Keratinocyte (primary cell): Measurements from ENCODE around the gene VPS8. TPM values are rescaled to one million over a fixed set of nuclear protein-coding genes. Genes with fewer than 3 reads are reported as not detected.

Experiments used
- DNase-seq: peaks from one replicate; pipeline ENCODE4 v3.0.0-alpha.2; 2011; ENCODE audit warnings: low read depth, missing footprints, low spot score
- FAIRE-seq: peaks from 2 replicates; lab custom pipeline; 2011; peaks lifted over from hg19 to GRCh38; lab: Jason Lieb, UNC
- H2AFZ ChIP-seq: 2 replicates; pipeline ENCODE4 v1.6.0; 2012; ENCODE audit warnings: low read length, control low read depth, inconsistent platforms; ENCODE audit not compliant: control insufficient read depth
- H3K27ac ChIP-seq: 2 replicates; pipeline ENCODE4 v1.5.1; 2011; ENCODE audit warnings: low read length; ENCODE audit not compliant: control insufficient read depth, insufficient read depth
- H3K27me3 ChIP-seq: 3 replicates; pipeline ENCODE4 v1.6.0; 2011; ENCODE audit warnings: low read length; ENCODE audit not compliant: control insufficient read depth, insufficient read depth; ENCODE audit errors: extremely low read depth
- H3K36me3 ChIP-seq, 2 experiments: 2 replicates in 1 of 2; 3 replicates in 1 of 2; pipeline ENCODE4 v1.5.1; 2011; ENCODE audit warnings: low read length in 2 of 2, mild to moderate bottlenecking in 1 of 2; ENCODE audit not compliant: control insufficient read depth in 2 of 2, insufficient read depth in 2 of 2; ENCODE audit errors: extremely low read depth in 1 of 2
- H3K4me1 ChIP-seq: 3 replicates; pipeline ENCODE4 v1.5.1; 2011; ENCODE audit warnings: low read length; ENCODE audit not compliant: control insufficient read depth, insufficient read depth; ENCODE audit errors: extremely low read depth
- H3K4me2 ChIP-seq: 3 replicates; pipeline ENCODE4 v1.6.0; 2011; ENCODE audit warnings: low read depth, low read length; ENCODE audit not compliant: control insufficient read depth, insufficient read depth; ENCODE audit errors: extremely low read depth
- H3K4me3 ChIP-seq, 3 experiments: fragments of 200-600 bp in 1 of 3; sonication (generic) in 1 of 3; 2 replicates in 2 of 3; 3 replicates in 1 of 3; pipeline ENCODE4 v1.5.1; 2011 to 2016; ENCODE audit warnings: low read length in 3 of 3, mild to moderate bottlenecking in 3 of 3, control low read depth in 2 of 3, inconsistent platforms in 1 of 3, low read depth in 1 of 3, mixed read lengths in 1 of 3, mixed run types in 1 of 3, moderate library complexity in 1 of 3; ENCODE audit not compliant: control insufficient read depth in 2 of 3, insufficient read depth in 2 of 3; ENCODE audit errors: extremely low read depth in 1 of 3
- H3K79me2 ChIP-seq: 2 replicates; pipeline ENCODE4 v1.6.0; 2012; ENCODE audit warnings: low read length; ENCODE audit not compliant: control insufficient read depth, insufficient read depth
- H3K9ac ChIP-seq: 3 replicates; pipeline ENCODE4 v1.6.0; 2011; ENCODE audit warnings: low read length; ENCODE audit not compliant: control insufficient read depth, insufficient read depth; ENCODE audit errors: extremely low read depth
- H3K9me1 ChIP-seq: 3 replicates; pipeline ENCODE4 v1.6.0; 2011; ENCODE audit warnings: low read length; ENCODE audit not compliant: control insufficient read depth, insufficient read depth; ENCODE audit errors: extremely low read depth
- H3K9me3 ChIP-seq: 2 replicates; pipeline ENCODE4 v1.5.1; 2012; ENCODE audit warnings: low read depth, low read length; ENCODE audit not compliant: control insufficient read depth
- H4K20me1 ChIP-seq: 3 replicates; pipeline ENCODE4 v1.6.0; 2011; ENCODE audit warnings: low read length; ENCODE audit not compliant: control insufficient read depth, insufficient read depth; ENCODE audit errors: extremely low read depth
- EZH2 ChIP-seq: IDR thresholded peaks from one replicate; pipeline ENCODE4 v1.6.1; 2012; ENCODE audit warnings: inconsistent platforms, mild to moderate bottlenecking, low read length, moderate library complexity
- dilution Hi-C: fragments of 300-500 bp; cut with MboI; formaldehyde crosslinking; loops from one replicate; pipeline ENCODE4 v1.7.0; 2020; ENCODE audit warnings: low sequenced_read_pairs; ENCODE audit not compliant: extremely low pct_ligation_motif_present
- polyA plus RNA-seq, 5 experiments: library from polyadenylated mRNA; depleted of rRNA in 3 of 5; stranded (reverse) in 3 of 5; stranded (forward) in 1 of 5; unstranded in 1 of 5; fragments of >200 nt; gene quantifications; 1 replicate in 1 of 5; 2 replicates in 3 of 5; 3 replicates in 1 of 5; pipeline versions ENCODE4 v1.2.1 to v1.2.3, GENCODE V29; 2011 to 2012; ENCODE audit warnings: missing spikeins in 2 of 5, low read depth in 1 of 5, low replicate concordance in 1 of 5
- TF ChIP-seq, protein P1 (sequence below), 3 experiments: IDR thresholded peaks in 1 of 3; conservative IDR thresholded peaks in 1 of 3; optimal IDR thresholded peaks in 1 of 3; 2 replicates in 2 of 3; 3 replicates in 1 of 3; pipeline versions ENCODE3 to v1.5.1; 2011; ENCODE audit warnings: low read length in 3 of 3, mild to moderate bottlenecking in 3 of 3, moderate library complexity in 2 of 3, control low read depth in 1 of 3, inconsistent platforms in 1 of 3; ENCODE audit not compliant: insufficient read depth in 2 of 3; ENCODE audit errors: extremely low read depth in 1 of 3

The VPS8 gene
- polyA plus RNA-seq, 1 donor (not counting 4 experiments of a cell fraction or from before 2014, with no cell fraction given): 28.4 TPM

DNA sequence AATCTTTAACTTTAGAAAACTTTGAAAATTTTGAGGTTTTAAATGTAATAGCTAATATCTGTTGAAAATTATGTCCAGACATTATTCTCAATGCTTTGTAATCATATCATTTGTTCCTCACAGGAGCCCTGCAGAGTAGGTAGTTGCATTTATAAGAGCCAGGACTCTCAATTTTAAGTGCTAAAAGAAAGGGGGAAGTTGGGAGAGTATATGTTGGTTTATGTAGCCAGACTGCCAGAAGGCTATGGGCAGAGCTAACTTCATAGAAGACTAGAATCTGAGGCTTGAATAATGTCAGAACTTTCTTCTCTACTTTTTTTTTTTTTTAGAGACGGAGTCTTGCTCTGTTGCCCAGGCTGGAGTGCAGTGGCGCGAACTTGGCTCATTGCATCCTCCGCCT lies 9.1 kb downstream of the VPS8 start:
- no peak overlapping the region for H3K4me2 ChIP-seq
- H3K9ac ChIP-seq: no peak overlapping the region
- dilution Hi-C loops: no loop called here
- peaks cover 0 to 3% of the 10 kb centered on the region in 2 experiments for H3K36me3 ChIP-seq
- no peaks in the 10 kb centered on the region for H3K4me1 ChIP-seq
- no peaks in the 10 kb centered on the region for H4K20me1 ChIP-seq
- H3K79me2 ChIP-seq: no peaks in the 10 kb centered on the region
- no peaks in the 10 kb centered on the region for H3K9me1 ChIP-seq
- DNase-seq: no peak
- no peak overlapping the region for H2AFZ ChIP-seq
- no peak overlapping the region for H3K27ac ChIP-seq
- H3K9me3 ChIP-seq: no peaks in the 10 kb centered on the region
- H3K4me3 ChIP-seq: no peak overlapping the region
- H3K27me3 ChIP-seq: no peaks in the 10 kb centered on the region
- no peak for FAIRE-seq
- no peak for TF ChIP-seq EZH2
- TF ChIP-seq, protein P1, sequence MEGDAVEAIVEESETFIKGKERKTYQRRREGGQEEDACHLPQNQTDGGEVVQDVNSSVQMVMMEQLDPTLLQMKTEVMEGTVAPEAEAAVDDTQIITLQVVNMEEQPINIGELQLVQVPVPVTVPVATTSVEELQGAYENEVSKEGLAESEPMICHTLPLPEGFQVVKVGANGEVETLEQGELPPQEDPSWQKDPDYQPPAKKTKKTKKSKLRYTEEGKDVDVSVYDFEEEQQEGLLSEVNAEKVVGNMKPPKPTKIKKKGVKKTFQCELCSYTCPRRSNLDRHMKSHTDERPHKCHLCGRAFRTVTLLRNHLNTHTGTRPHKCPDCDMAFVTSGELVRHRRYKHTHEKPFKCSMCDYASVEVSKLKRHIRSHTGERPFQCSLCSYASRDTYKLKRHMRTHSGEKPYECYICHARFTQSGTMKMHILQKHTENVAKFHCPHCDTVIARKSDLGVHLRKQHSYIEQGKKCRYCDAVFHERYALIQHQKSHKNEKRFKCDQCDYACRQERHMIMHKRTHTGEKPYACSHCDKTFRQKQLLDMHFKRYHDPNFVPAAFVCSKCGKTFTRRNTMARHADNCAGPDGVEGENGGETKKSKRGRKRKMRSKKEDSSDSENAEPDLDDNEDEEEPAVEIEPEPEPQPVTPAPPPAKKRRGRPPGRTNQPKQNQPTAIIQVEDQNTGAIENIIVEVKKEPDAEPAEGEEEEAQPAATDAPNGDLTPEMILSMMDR (optimal IDR thresholded peaks at IDR 0.05 in 1 of 3, IDR thresholded peaks at IDR 0.05 in 1 of 3, conservative IDR thresholded peaks at IDR 0.05 in 1 of 3; ENCODE audit: extremely low read depth in 1 of 3, insufficient read depth in 2 of 3, low read length in 3 of 3): no peak

DNA sequence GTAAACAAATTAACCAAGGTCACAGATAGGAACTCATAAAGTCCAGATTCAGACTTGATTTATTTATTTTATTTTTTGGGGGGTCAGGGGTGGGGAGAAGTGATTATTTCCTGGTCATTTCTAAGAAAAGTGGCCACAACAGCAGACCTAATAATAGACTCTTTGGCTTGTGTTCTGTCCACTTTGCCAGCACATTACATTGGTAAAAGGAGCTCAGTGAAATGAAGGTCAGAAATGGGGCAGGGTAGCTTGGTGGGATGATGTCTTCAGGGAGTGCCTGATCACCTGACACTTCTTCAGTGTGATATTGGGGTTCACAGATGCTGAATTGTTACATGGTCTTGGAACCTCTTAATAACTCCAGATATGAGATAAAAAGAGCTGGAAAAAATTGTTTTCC lies 10.1 kb downstream of the VPS8 start:
- DNase-seq (no peak), FAIRE-seq (no peak)
- TF ChIP-seq, protein P1 (optimal IDR thresholded peaks at IDR 0.05 in 1 of 3, IDR thresholded peaks at IDR 0.05 in 1 of 3, conservative IDR thresholded peaks at IDR 0.05 in 1 of 3; ENCODE audit: extremely low read depth in 1 of 3, insufficient read depth in 2 of 3, low read length in 3 of 3): no peak
- no peak for TF ChIP-seq EZH2
- Histone ChIP-seq H3K9ac (no peak overlapping the region), H3K4me2 (no peak overlapping the region), H2AFZ (no peak overlapping the region), H3K4me1 (no peaks in the 10 kb centered on the region), H4K20me1 (no peaks in the 10 kb centered on the region), H3K9me3 (no peaks in the 10 kb centered on the region), H3K36me3 (peaks cover 0 to 3% of the 10 kb centered on the region in 2 experiments), H3K79me2 (no peaks in the 10 kb centered on the region), H3K9me1 (no peaks in the 10 kb centered on the region), H3K27ac (no peak overlapping the region), H3K27me3 (no peaks in the 10 kb centered on the region), H3K4me3 (no peak overlapping the region)
- dilution Hi-C loops: no loop called here
